ENCODE data around the gene SLC16A4.

The SLC16A4 gene

GRCh38 chr1:110321045-110321444, 69.8 kb downstream of the SLC16A4 start:
- DNase-seq, result no peak

- no peak for DNase-seq
These were observed 70.7 kb downstream of the SLC16A4 start for GRCh38 chr1:110320168-110320518.

- no peak for DNase-seq
These were observed 71.3 kb downstream of the SLC16A4 start for GRCh38 chr1:110319332-110320167.

GRCh38 chr1:110318046-110318445, 72.8 kb downstream of the SLC16A4 start:
- no peak for DNase-seq

- no peak for DNase-seq
These were observed 74.1 kb downstream of the SLC16A4 start for GRCh38 chr1:110316735-110317134.

Measured in fibroblast of upper back skin (primary cell).